BE2C (cell line): Measurements from ENCODE around the gene HAUS6.
"Not testable (repeated sequence)": the region's sequence is repeated elsewhere in the genome, so short reads cannot be mapped to it uniquely, and the experiment has no call there.

Experiments
- DNase-seq: peaks from one replicate; pipeline ENCODE4 v3.0.0-alpha.2; 2020
- H3K27me3 ChIP-seq: fragments of 250-450 bp; sonication (Bioruptor Pico); 2 replicates; pipeline ENCODE4 v1.5.1; 2020; ENCODE audit warnings: mild to moderate bottlenecking
- H3K36me3 ChIP-seq: fragments of 250-450 bp; sonication (Bioruptor Pico); 2 replicates; pipeline ENCODE4 v1.5.1; 2020; ENCODE audit warnings: mild to moderate bottlenecking
- H3K4me1 ChIP-seq: fragments of 250-450 bp; sonication (Bioruptor Pico); 2 replicates; pipeline ENCODE4 v1.5.1; 2020
- H3K4me3 ChIP-seq: 2 replicates; pipeline ENCODE4 v1.5.1; 2011; ENCODE audit warnings: low read depth, low read length
- H3K9me3 ChIP-seq: fragments of 250-450 bp; sonication (Bioruptor Pico); 2 replicates; pipeline ENCODE4 v1.5.1; 2020
- TF ChIP-seq, protein P1 (sequence below): IDR thresholded peaks from 2 replicates; pipeline ENCODE4 v1.5.1; 2012; ENCODE audit warnings: mild to moderate bottlenecking, low read depth, low read length

The HAUS6 gene

DNA sequence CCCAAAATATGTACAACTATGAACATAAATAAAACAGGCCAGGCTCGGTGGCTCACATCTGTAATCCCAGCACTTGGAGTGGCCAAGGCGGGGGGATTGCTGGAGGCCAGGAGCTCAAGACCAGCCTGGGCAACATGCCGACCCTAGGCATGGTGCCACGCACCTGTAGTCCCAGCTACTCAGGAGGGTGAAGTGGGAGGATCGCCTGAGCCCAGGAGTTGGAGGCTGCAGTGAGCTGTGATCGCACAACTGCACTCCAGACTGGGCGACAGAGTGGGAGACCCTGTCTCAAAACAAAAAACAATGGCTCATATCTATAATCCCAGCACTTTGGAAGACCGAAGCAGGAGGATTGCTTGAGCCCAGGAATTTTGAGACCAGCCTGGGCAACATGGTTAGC is 1.5 kb downstream of the HAUS6 start:
- Histone ChIP-seq H3K27me3 (no peaks in the 10 kb centered on the region), H3K4me3 (peak overlapping the region; percentile 96), H3K9me3 (no peaks in the 10 kb centered on the region), H3K4me1 (no peaks in the 10 kb centered on the region), H3K36me3 (peaks cover 6% of the 10 kb centered on the region)
- TF ChIP-seq, protein P1, sequence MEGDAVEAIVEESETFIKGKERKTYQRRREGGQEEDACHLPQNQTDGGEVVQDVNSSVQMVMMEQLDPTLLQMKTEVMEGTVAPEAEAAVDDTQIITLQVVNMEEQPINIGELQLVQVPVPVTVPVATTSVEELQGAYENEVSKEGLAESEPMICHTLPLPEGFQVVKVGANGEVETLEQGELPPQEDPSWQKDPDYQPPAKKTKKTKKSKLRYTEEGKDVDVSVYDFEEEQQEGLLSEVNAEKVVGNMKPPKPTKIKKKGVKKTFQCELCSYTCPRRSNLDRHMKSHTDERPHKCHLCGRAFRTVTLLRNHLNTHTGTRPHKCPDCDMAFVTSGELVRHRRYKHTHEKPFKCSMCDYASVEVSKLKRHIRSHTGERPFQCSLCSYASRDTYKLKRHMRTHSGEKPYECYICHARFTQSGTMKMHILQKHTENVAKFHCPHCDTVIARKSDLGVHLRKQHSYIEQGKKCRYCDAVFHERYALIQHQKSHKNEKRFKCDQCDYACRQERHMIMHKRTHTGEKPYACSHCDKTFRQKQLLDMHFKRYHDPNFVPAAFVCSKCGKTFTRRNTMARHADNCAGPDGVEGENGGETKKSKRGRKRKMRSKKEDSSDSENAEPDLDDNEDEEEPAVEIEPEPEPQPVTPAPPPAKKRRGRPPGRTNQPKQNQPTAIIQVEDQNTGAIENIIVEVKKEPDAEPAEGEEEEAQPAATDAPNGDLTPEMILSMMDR: no peak
- no peak for DNase-seq

DNA sequence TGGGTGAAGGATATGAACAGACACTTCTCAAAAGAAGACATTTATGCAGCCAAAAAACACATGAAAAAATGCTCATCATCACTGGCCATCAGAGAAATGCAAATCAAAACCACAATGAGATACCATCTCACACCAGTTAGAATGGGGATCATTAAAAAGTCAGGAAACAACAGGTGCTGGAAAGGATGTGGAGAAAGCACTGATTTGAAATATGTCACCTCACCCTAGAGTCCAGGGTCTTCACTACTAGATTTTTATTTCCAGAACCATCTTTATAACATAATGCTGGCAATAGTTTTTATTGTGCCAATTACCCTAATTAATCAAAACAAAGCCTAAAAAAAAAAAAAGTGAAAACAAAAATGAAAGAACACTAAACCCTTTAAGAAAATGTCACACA is 5.3 kb downstream of the HAUS6 start:
- not testable (repeated sequence) for H3K4me3 ChIP-seq, H3K4me1 ChIP-seq, H3K27me3 ChIP-seq, DNase-seq, H3K9me3 ChIP-seq
- peaks cover 36% of the 10 kb centered on the region for H3K36me3 ChIP-seq

DNA sequence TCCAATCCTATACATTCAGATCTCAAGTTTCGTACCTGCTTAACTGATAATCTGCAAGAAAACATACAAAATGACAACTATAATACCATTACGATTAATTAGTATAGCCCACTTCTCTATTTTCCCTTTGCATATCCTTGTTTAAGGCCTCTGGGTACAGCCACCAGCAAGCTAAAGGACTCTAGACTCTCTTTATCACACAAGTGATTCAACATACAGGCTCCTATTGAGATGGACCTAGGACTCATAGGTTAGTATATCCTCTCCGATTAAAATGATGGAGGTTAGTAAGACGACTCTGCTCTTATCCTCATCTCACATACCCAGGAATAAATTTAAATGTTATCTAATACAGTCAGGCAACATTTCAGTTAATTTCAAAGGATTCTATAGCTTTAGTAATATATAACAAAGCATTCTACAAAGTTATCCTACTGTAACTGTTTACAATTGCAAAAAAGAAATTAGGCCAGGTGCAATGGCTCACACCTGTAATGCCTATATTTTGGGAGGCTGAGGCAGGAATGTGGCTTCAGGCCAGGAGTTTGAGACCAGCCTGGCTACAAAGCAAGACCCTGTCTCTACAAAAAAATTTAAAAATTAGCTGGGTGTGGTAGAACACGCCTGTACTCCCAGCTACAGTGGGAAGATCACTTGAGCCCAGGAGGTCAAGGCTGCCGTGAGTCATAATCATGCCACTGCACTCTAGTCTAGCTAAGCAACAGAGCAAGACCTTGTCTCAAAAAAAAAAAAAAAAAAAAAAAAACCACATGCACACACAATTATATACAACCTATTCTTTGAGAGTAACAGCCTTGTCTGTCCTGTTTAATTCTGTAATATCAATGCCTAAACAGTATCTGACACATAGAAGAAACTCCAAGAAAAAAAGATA is 15.4 kb downstream of the HAUS6 start:
- Histone ChIP-seq H3K27me3 (no peaks in the 10 kb centered on the region), H3K4me1 (no peaks in the 10 kb centered on the region), H3K36me3 (peaks cover 64% of the 10 kb centered on the region), H3K4me3 (no peak overlapping the region), H3K9me3 (no peaks in the 10 kb centered on the region)
- no peak for DNase-seq
- TF ChIP-seq, protein P1: no peak

DNA sequence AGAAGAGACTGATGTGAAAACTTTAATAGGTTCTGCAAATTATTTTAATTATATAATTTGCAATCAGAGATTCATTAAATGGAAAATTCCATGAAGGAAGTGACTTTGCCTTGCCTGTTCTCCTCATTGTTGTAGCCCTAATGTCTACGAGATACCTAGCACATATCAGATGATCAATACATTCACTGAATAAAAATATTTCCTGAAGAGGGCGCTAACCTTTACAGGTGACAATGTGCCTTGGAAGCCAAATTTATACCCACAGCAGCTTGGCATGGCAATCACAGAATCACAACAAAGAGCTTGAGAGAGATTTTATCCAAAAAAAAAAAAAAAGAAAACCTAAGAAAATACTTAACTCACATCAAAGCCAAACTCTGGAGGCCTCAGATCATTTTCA is 17.4 kb downstream of the HAUS6 start:
- no peaks in the 10 kb centered on the region for H3K9me3 ChIP-seq
- no peaks in the 10 kb centered on the region for H3K27me3 ChIP-seq
- no peak overlapping the region for H3K4me3 ChIP-seq
- TF ChIP-seq, protein P1: peak; percentile 48
- H3K36me3 ChIP-seq: peaks cover 59% of the 10 kb centered on the region
- no peaks in the 10 kb centered on the region for H3K4me1 ChIP-seq
- DNase-seq: no peak

DNA sequence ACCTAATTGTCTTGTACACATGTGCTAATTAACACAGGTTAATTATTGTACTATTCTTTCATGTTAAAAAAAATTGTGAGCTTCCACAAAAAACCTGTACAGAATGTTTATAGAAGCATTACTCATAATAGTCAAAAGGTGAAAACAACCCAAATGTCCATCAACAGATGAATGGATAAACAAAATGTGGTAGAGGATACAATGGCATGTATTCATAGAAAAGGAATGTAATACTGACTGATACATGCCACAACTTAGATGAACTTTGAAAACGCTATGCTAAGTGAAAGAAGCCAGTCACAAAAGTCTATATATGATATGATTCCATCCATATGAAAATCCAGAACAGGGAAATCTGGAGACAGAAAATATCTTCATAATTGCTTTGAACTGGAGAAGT is 27.9 kb downstream of the HAUS6 start:
- DNase-seq: no peak
- no peak overlapping the region for H3K4me3 ChIP-seq
- TF ChIP-seq, protein P1: no peak
- peaks cover 67% of the 10 kb centered on the region for H3K36me3 ChIP-seq
- H3K4me1 ChIP-seq: no peaks in the 10 kb centered on the region
- H3K9me3 ChIP-seq: no peaks in the 10 kb centered on the region
- H3K27me3 ChIP-seq: no peaks in the 10 kb centered on the region

DNA sequence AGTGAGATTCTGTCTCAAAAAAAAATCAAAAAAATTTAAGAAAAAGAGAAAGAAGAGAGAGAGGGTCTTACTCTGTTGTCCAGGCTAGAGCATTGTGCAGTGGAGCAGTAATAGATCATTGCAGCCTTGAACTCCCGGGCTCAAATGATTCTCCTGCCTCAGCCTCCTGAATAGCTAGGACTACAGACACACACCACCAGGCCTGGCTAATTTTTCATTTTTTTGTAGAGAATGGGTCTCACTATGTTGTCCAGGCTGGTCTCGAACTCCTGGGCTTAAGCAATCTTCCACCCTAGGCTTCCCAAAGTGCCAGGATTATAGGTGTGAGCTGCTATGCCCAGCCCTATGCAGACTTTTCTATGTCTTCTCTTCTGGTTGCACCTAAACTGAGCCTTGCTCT is 28.5 kb downstream of the HAUS6 start:
- Histone ChIP-seq H3K4me1 (no peaks in the 10 kb centered on the region), H3K36me3 (peaks cover 67% of the 10 kb centered on the region), H3K27me3 (no peaks in the 10 kb centered on the region), H3K4me3 (no peak overlapping the region), H3K9me3 (no peaks in the 10 kb centered on the region)
- DNase-seq: no peak
- TF ChIP-seq, protein P1: no peak
